Measurements from ENCODE around the gene NRBF2. TPM values are rescaled to one million over a fixed set of nuclear protein-coding genes. Genes with fewer than 3 reads are reported as not detected.

Gene NRBF2
- total RNA-seq, 4 donors from 2014 or later = 12.2 to 16.6 (median 14.7) TPM

- Histone ChIP-seq H3K36me3 (peaks cover 0 to 93% (median 0%) of the 10 kb centered on the region in 3 donors), H3K4me3 (no peak overlapping the region), H3K27me3 (no peaks in the 10 kb centered on the region), H3K4me1 (peaks cover 0 to 8% (median 0%) of the 10 kb centered on the region in 3 donors), H3K9me3 (no peaks in the 10 kb centered on the region), H3K27ac (no peak overlapping the region)
- intact Hi-C loops (cut with DNase I) = loop anchor here (10.0 kb wide), 1 partner anchor 553 kb away; no protein-coding TSS in a partner anchor
- WGBS, 2 donors = 100% methylated on average over 1 of the region's 1 CpG
- TF ChIP-seq, protein P1, sequence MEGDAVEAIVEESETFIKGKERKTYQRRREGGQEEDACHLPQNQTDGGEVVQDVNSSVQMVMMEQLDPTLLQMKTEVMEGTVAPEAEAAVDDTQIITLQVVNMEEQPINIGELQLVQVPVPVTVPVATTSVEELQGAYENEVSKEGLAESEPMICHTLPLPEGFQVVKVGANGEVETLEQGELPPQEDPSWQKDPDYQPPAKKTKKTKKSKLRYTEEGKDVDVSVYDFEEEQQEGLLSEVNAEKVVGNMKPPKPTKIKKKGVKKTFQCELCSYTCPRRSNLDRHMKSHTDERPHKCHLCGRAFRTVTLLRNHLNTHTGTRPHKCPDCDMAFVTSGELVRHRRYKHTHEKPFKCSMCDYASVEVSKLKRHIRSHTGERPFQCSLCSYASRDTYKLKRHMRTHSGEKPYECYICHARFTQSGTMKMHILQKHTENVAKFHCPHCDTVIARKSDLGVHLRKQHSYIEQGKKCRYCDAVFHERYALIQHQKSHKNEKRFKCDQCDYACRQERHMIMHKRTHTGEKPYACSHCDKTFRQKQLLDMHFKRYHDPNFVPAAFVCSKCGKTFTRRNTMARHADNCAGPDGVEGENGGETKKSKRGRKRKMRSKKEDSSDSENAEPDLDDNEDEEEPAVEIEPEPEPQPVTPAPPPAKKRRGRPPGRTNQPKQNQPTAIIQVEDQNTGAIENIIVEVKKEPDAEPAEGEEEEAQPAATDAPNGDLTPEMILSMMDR (IDR thresholded peaks at IDR 0.05) = no peak
- no peak for TF ChIP-seq POLR2A (IDR thresholded peaks at IDR 0.05)
- no peak for DNase-seq
Measured at GRCh38 chr10:63171926-63172325, 38.8 kb downstream of the NRBF2 start.

GRCh38 chr10:63173468-63174232, 40.5 kb downstream of the NRBF2 start:
- Histone ChIP-seq H3K4me3 (no peak overlapping the region), H3K36me3 (peaks cover 0 to 98% (median 0%) of the 10 kb centered on the region in 3 donors), H3K9me3 (no peaks in the 10 kb centered on the region), H3K27ac (no peak overlapping the region), H3K27me3 (no peaks in the 10 kb centered on the region), H3K4me1 (peaks cover 0 to 8% (median 0%) of the 10 kb centered on the region in 3 donors)
- intact Hi-C loops (cut with DNase I) = loop anchor here (10.0 kb wide), 1 partner anchor 551 kb away; no protein-coding TSS in a partner anchor
- TF ChIP-seq, protein P1 (IDR thresholded peaks at IDR 0.05) = no peak
- no peak for TF ChIP-seq POLR2A (IDR thresholded peaks at IDR 0.05)
- WGBS, 2 donors = 89 to 100% methylated on average over 1 of the region's 1 CpG
- no peak for DNase-seq

DNA sequence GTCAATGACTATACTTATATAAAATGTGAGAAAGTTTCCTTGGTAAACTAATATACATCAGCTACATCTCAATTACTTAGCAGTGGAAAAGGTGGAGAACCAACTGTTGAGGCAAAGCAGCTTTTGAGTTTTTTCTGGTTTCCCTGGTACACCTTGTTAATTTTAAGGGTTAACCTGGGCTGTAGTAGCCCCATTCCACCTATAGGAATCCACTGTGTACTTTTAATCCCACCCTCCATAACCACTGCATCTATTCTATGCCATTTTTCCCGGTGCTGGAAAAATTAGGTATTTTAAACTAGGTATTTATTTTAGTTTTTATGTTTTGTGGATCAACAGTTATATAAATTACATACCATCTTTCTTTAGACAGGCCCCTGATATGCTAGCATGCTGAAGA, 42.4 kb downstream of the NRBF2 start:
- no peaks in the 10 kb centered on the region for H3K27me3 ChIP-seq
- no peaks in the 10 kb centered on the region for H3K9me3 ChIP-seq
- no peak overlapping the region for H3K27ac ChIP-seq
- no peak for TF ChIP-seq POLR2A (IDR thresholded peaks at IDR 0.05)
- TF ChIP-seq, protein P1 (IDR thresholded peaks at IDR 0.05) = no peak
- H3K4me3 ChIP-seq = no peak overlapping the region
- intact Hi-C loops (cut with DNase I) = loop anchor here (10.0 kb wide), 1 partner anchor 549 kb away; no protein-coding TSS in a partner anchor
- H3K4me1 ChIP-seq = peaks cover 0 to 8% (median 0%) of the 10 kb centered on the region in 3 donors
- no peak for DNase-seq
- H3K36me3 ChIP-seq = peaks cover 0 to 99% (median 0%) of the 10 kb centered on the region in 3 donors
- WGBS, 2 donors = 82 to 86% methylated on average over 1 of the region's 1 CpG

GRCh38 chr10:63192826-63193225, 59.7 kb downstream of the NRBF2 start:
- peaks cover 11 to 98% (median 19%) of the 10 kb centered on the region in 3 donors for H3K36me3 ChIP-seq
- intact Hi-C loops (cut with DNase I) = no loop called here

More at GRCh38 chr10:63192826-63193225, 59.7 kb downstream of the NRBF2 start:
- H3K27ac ChIP-seq = no peak overlapping the region
- TF ChIP-seq, protein P1 (IDR thresholded peaks at IDR 0.05) = no peak
- no peak for TF ChIP-seq POLR2A (IDR thresholded peaks at IDR 0.05)
- peaks cover 0 to 8% (median 0%) of the 10 kb centered on the region in 3 donors for H3K4me1 ChIP-seq
- DNase-seq = no peak
- H3K9me3 ChIP-seq = no peaks in the 10 kb centered on the region
- no peak overlapping the region for H3K4me3 ChIP-seq
- 71 to 77% methylated on average over 1 of the region's 1 CpG for WGBS, 2 donors
- no peaks in the 10 kb centered on the region for H3K27me3 ChIP-seq
